RWPE1 (cell line): ENCODE results near the gene ADAMTS13.

ENCODE experiments used
- CTCF ChIA-PET: fragments of 350-600 bp; sonication (Branson Sonifier 250); formaldehyde crosslinking; extraction: SDS; loops from one replicate; lab custom pipeline; 2021; lab: Yijun Ruan, JAX
- POLR2A ChIA-PET: fragments of 400-600 bp; formaldehyde crosslinking; extraction: SDS; loops from one replicate; lab custom pipeline; 2020; ENCODE audit warnings: antibody characterized with exemption; ENCODE audit not compliant: low non-redundant PET; lab: Yijun Ruan, JAX
- DNase-seq: peaks from one replicate; pipeline ENCODE4 v3.0.0; 2012; ENCODE audit warnings: low spot score
- H3K27ac ChIP-seq: fragments of 450-650 bp; 2 replicates; pipeline ENCODE4 v1.5.1; 2017
- TF ChIP-seq, protein P1 (sequence below): fragments of 450-650 bp; conservative IDR thresholded peaks from 2 replicates; pipeline ENCODE4 v1.5.1; 2017; ENCODE audit warnings: low read depth, mild to moderate bottlenecking

ADAMTS13 gene

DNA sequence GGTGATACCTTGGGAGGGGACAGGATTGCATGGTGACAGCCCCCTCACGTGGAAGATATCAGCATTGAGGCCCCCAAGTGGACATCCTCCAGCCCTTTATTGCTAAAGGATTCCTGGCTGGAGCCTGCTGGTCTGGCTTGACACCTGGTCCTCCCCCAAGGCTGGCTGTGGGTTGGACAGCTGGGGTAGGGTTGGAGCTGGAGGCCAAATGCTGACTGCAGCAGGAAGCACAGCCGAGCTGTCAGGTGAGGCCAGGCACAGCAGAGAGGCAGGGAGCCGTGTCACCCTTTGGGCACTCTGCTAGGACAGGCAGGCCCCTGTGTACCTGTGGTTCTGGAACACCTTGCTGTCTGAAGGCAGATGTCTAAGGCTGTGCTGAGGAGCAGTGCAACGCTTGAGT, 39.8 kb downstream of the ADAMTS13 start:
- ChIA-PET POLR2A (interaction anchor here (0.6 kb wide), 1 partner anchor 295 kb away, joined by 3 read pairs; no protein-coding TSS in a partner anchor), CTCF (interaction anchor here (0.6 to 0.9 kb wide), 2 partner anchors 25 to 39 kb away, joined by 3 to 5 read pairs; no protein-coding TSS in a partner anchor)
- DNase-seq: no peak
- no peak overlapping the region for H3K27ac ChIP-seq
- TF ChIP-seq, protein P1, sequence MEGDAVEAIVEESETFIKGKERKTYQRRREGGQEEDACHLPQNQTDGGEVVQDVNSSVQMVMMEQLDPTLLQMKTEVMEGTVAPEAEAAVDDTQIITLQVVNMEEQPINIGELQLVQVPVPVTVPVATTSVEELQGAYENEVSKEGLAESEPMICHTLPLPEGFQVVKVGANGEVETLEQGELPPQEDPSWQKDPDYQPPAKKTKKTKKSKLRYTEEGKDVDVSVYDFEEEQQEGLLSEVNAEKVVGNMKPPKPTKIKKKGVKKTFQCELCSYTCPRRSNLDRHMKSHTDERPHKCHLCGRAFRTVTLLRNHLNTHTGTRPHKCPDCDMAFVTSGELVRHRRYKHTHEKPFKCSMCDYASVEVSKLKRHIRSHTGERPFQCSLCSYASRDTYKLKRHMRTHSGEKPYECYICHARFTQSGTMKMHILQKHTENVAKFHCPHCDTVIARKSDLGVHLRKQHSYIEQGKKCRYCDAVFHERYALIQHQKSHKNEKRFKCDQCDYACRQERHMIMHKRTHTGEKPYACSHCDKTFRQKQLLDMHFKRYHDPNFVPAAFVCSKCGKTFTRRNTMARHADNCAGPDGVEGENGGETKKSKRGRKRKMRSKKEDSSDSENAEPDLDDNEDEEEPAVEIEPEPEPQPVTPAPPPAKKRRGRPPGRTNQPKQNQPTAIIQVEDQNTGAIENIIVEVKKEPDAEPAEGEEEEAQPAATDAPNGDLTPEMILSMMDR: no peak

DNA sequence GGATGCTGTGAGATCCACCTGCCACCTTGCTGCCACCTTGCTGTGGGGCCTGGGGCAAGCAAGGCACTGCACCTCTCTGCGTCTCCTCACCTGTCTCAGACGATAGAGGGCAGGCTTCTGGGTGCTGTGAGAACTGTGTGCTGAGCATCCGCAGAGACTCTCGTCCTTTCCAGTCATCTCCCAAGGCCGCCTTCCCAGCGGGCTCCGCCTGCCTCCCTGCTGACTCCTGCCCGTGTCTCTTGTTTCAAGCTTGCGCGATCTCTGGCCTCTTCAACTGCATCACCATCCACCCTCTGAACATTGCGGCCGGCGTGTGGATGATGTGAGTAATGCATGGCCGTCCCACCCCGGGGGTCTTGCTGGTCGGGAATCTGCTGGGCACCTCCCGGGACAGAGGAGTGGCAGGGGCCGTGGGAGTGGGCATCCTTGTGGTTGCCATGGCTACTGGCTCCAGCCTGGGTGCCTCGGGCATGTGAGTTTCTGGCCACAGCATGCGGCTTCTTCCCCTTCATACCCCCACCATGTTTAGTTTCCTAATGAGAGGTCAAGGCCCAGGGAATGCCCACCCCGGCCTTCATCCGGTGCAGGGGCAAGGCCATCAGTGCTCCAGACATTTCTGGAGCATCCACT, 41.2 kb downstream of the ADAMTS13 start:
- POLR2A ChIA-PET: no interaction called here
- TF ChIP-seq, protein P1: no peak; the same call in 1 of the 2 replicates
- H3K27ac ChIP-seq: no peak overlapping the region
- no peak for DNase-seq
- CTCF ChIA-PET: interaction anchor here (0.9 kb wide), 1 partner anchor 30 kb away, joined by 3 read pairs; no protein-coding TSS in a partner anchor

DNA sequence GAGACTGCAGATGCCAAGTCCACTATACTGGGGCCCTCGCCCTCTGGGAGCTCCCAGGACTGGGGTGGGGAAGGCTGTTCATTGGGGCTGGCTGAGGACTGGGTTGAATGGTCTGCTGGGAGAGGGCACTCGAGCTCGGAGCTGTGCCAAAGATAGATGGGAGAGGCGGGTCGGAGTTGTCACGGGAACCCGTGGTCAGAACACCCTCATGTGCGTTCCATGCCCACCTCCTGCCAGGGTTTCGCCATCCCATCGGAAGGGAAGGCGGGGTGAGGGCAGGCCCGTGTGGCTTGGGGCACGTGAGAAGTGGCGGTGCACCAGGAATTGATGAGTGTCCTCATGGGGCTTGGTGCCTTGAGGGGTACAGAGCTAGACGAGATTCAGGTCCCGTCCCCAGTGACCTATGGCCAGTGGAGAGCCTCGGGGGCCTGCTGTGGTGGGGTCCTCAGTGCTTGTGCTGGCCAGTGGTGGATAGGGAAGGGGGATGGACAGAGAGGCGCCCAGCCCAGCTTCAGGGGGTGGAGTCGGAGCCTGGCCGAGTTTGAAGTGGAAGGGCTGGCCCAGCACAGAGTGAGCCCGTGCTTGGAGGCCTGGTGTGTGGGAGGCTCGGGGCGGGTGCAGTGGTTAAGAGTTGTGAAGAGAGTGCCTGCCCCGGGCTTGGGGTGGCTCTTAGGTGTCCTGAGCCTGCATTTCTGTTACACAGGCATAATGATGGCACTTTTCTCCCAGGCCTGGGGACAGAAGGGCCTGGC, 41.9 kb downstream of the ADAMTS13 start:
- DNase-seq: no peak
- H3K27ac ChIP-seq: no peak overlapping the region
- TF ChIP-seq, protein P1: no peak
- POLR2A ChIA-PET: no interaction called here
- CTCF ChIA-PET: interaction anchor here (0.6 to 1.2 kb wide), 3 partner anchors 9 to 63 kb away, joined by 3 read pairs; no protein-coding TSS in a partner anchor

DNA sequence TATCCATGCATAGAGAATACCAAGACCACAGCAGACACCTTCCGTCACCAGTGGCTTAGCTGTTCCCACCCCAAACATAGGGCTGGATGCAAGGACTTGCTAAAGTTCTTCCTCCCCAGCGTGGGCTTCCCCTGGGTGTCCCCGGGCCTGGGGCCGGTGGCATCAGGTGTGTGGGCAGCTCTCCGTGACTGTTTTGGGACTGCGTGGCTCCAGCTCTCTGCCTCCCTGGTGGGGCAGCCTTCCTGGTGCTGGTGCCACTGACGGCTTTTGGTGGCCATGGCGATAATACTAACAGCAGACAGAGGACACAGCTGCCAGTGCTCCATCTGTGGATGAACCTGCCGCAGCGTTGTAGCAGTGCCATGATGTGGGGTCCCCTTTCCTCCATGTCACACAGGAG, 42.5 kb downstream of the ADAMTS13 start:
- CTCF ChIA-PET: interaction anchor here (1.2 kb wide), 2 partner anchors 9 to 22 kb away, joined by 3 read pairs; no protein-coding TSS in a partner anchor
- POLR2A ChIA-PET: no interaction called here
- TF ChIP-seq, protein P1: no peak
- no peak overlapping the region for H3K27ac ChIP-seq
- no peak for DNase-seq

DNA sequence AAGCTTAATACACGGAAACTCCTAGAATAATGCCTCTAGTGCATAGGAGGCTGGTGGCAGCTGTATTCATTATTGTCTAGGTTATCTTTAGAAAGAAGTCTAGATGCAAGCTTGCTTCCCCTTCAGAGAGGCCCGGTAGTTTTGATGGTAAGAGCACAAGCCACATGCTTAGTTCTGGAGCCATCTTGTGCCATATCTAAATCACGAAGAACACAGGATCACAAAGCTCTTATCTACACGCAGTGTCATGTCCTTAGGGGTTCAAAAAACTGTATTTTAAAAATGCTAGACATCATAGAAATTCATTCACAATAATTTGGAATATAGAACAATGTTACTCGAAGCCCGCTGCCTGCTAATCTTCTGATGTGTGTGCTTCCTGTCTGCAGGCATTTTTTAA, 43.8 kb downstream of the ADAMTS13 start:
- POLR2A ChIA-PET: interaction anchor here (0.6 kb wide), 1 partner anchor 65 kb away, joined by 9 read pairs; no protein-coding TSS in a partner anchor
- TF ChIP-seq, protein P1: no peak
- DNase-seq: no peak
- H3K27ac ChIP-seq: no peak overlapping the region
- CTCF ChIA-PET: interaction anchor here (0.6 to 1.2 kb wide), 3 partner anchors 21 to 70 kb away, joined by 3 to 4 read pairs (median 3); no protein-coding TSS in a partner anchor

DNA sequence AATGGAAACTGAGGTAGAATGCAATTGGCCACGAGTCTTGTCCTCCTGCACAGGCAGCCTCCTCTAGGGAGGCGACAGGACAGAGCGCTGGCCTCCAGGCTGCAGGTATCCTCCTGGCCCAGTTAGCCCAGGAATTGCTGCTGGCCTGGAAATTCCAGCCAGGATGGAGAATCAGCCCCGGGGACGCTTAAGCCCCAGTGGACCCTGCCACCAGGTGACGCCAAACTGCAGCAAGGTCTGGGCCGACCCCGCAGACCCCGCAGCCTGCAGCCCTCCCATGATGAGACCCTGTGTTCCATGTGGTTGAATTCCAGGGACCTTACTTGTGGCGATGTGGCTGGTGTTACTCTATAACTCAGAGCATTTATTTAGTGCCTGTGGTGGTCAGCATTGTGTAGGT, 44.9 kb downstream of the ADAMTS13 start:
- POLR2A ChIA-PET: no interaction called here
- CTCF ChIA-PET: no interaction called here
- H3K27ac ChIP-seq: no peak overlapping the region
- TF ChIP-seq, protein P1: no peak
- no peak for DNase-seq
